Measurements from ENCODE around the gene FRRS1. TPM values are rescaled to one million over a fixed set of nuclear protein-coding genes. Genes with fewer than 3 reads are reported as not detected.

FRRS1 gene

DNA sequence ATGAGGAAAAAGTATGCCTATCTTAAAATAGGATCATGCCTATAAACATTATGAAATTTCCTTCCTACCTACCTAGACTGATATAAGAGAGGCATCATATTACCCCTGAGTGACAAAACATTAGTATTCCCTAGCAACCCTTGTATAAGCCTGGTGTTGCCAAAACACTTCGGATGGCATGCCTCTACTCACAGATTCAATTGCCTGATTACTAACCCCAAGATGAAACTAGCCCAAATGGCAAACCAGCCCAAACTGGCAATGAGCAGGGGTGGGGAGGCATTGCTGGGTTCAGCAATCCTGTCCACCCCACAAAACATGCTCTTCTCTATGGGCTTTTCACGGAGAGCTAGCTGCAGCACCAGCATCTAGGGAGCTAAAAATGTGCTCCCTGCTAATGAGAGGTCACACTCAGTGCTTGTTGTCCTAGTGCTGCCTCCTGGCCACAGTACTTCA, 106.7 kb downstream of the FRRS1 start:
- Histone ChIP-seq H2BK15ac (ENCODE audit: low read depth, poor library complexity, severe bottlenecking) (peak overlapping the region; percentile 26), H3K27ac (ENCODE audit: low read length, poor library complexity, severe bottlenecking) (no peak overlapping the region), H3K36me3 (ENCODE audit: control insufficient read depth in 1 of 2, insufficient read depth in 2 of 2, low read depth in 1 of 2, low read length in 2 of 2) (no peaks in the 10 kb centered on the region), H3K4me3 (ENCODE audit: insufficient read depth in 1 of 2, low read depth in 1 of 2, low read length in 2 of 2) (no peak overlapping the region), H2AFZ (ENCODE audit: low read depth, low read length) (peak overlapping the region; percentile 23), H2BK5ac (ENCODE audit: low read depth, low read length, poor library complexity, severe bottlenecking) (no peak overlapping the region), H3K14ac (ENCODE audit: low read length in 2 of 2) (no peak overlapping the region), H3K9me3 (ENCODE audit: control insufficient read depth, low read length) (no peaks in the 10 kb centered on the region), H4K91ac (ENCODE audit: low read length) (no peak overlapping the region), H3K4me1 (ENCODE audit: control insufficient read depth, insufficient read depth, low read depth, low read length) (peaks cover 3% of the 10 kb centered on the region), H3K18ac (ENCODE audit: low read depth in 1 of 2, low read length in 2 of 2) (peak overlapping the region in 1 of 2 experiments; percentile 78), H2BK120ac (ENCODE audit: low read depth, low read length) (no peak overlapping the region), H2BK12ac (ENCODE audit: low read length in 2 of 2) (peak overlapping the region; percentile 89 to 91), H3K27me3 (ENCODE audit: control insufficient read depth in 1 of 2, insufficient read depth in 1 of 2, low read length in 2 of 2) (no peaks in the 10 kb centered on the region), H3K23ac (ENCODE audit: low read length in 2 of 2) (no peak overlapping the region), H3K4me2 (ENCODE audit: low read length, poor library complexity, severe bottlenecking) (no peak overlapping the region), H2AK5ac (ENCODE audit: low read length, severe bottlenecking) (peak overlapping the region; percentile 19), H3K9ac (ENCODE audit: low read length) (peak overlapping the region; percentile 69), H4K8ac (ENCODE audit: low read length) (no peak overlapping the region), H3K79me1 (replicated peaks; ENCODE audit: low read length, poor library complexity, severe bottlenecking) (peaks cover 2% of the 10 kb centered on the region), H3K4ac (ENCODE audit: low read depth in 1 of 2, low read length in 2 of 2) (peak overlapping the region in 1 of 2 experiments; percentile 85)
- DNase-seq: peak; percentile 42
- 95% methylated on average over 2 of the region's 2 CpGs for WGBS

Small RNAs within 50 kb of the gene (small RNA-seq; reads per million reads assigned to genes)
- not detected for gene RF00019 (ENCODE audit: low read depth)
- gene RNU4-75P (ENCODE audit: low read depth): not detected

All from mesenchymal stem cell (in vitro differentiated cells and primary cell).